WTC11 (cell line): ENCODE measurements around the gene TMEM250.

Experiments
- FOXJ3 ChIP-seq: sonication (generic); formaldehyde crosslinking; IDR thresholded peaks from 2 replicates; pipeline ENCODE4 v1.9.0; 2021; ENCODE audit warnings: missing genetic modification reagents, mild to moderate bottlenecking, borderline replicate concordance
- RORB ChIP-seq: fragments of 250-450 bp; sonication (Bioruptor Pico); IDR thresholded peaks from 2 replicates; pipeline ENCODE4 v1.9.0; 2021; ENCODE audit warnings: mild to moderate bottlenecking
- SP1 ChIP-seq: sonication (generic); formaldehyde crosslinking; conservative IDR thresholded peaks from 2 replicates; pipeline ENCODE4 v1.8.1; 2022; ENCODE audit warnings: missing genetic modification reagents
- TF ChIP-seq, protein P1 (sequence below): fragments of 200-600 bp; IDR thresholded peaks from 2 replicates; pipeline ENCODE4 v1.8.0; 2022; ENCODE audit warnings: antibody characterized with exemption
- TF ChIP-seq, protein P2 (sequence below): sonication (generic); formaldehyde crosslinking; conservative IDR thresholded peaks from 2 replicates; pipeline ENCODE4 v1.8.1; 2022; ENCODE audit warnings: mild to moderate bottlenecking, missing genetic modification reagents
- TF ChIP-seq, protein P3 (sequence below): sonication (generic); formaldehyde crosslinking; IDR thresholded peaks from 2 replicates; pipeline ENCODE4 v1.8.1; 2023; ENCODE audit warnings: mild to moderate bottlenecking, missing genetic modification reagents, moderate library complexity
- TF ChIP-seq, protein P4 (sequence below): sonication (generic); formaldehyde crosslinking; IDR thresholded peaks from 2 replicates; pipeline ENCODE4 v1.8.1; 2023; ENCODE audit warnings: mild to moderate bottlenecking, missing genetic modification reagents, moderate library complexity
- TF ChIP-seq, protein P5 (sequence below): sonication (generic); formaldehyde crosslinking; IDR thresholded peaks from 2 replicates; pipeline ENCODE4 v1.8.1; 2022; ENCODE audit warnings: low read depth, missing genetic modification reagents, borderline replicate concordance

DNA sequence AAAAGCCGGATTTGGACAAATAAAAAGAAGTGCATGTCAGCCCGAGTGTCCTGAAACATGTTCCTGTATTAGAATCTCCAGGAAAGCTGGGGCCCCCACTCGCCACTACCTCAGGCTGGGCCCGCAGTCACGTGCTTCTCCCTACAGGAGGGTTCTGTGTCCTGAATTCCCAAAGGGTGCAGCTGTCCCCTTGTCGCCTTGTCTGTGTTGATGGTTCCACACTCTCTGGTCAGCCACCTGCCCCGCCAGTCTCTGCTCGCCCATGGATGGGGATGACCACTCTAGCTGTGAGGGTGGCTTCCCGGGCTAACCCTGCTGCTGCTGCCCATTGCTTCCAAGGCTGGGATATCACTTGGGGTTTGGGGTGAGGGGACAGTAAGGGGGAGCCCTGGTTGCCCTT, 3.1 kb upstream of the TMEM250 start:
- TF ChIP-seq, protein P1, sequence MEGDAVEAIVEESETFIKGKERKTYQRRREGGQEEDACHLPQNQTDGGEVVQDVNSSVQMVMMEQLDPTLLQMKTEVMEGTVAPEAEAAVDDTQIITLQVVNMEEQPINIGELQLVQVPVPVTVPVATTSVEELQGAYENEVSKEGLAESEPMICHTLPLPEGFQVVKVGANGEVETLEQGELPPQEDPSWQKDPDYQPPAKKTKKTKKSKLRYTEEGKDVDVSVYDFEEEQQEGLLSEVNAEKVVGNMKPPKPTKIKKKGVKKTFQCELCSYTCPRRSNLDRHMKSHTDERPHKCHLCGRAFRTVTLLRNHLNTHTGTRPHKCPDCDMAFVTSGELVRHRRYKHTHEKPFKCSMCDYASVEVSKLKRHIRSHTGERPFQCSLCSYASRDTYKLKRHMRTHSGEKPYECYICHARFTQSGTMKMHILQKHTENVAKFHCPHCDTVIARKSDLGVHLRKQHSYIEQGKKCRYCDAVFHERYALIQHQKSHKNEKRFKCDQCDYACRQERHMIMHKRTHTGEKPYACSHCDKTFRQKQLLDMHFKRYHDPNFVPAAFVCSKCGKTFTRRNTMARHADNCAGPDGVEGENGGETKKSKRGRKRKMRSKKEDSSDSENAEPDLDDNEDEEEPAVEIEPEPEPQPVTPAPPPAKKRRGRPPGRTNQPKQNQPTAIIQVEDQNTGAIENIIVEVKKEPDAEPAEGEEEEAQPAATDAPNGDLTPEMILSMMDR: no peak
- TF ChIP-seq, protein P2, sequence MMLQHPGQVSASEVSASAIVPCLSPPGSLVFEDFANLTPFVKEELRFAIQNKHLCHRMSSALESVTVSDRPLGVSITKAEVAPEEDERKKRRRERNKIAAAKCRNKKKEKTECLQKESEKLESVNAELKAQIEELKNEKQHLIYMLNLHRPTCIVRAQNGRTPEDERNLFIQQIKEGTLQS: no peak
- no peak for TF ChIP-seq SP1 (CRISPR knock-in tag)
- TF ChIP-seq, protein P3, sequence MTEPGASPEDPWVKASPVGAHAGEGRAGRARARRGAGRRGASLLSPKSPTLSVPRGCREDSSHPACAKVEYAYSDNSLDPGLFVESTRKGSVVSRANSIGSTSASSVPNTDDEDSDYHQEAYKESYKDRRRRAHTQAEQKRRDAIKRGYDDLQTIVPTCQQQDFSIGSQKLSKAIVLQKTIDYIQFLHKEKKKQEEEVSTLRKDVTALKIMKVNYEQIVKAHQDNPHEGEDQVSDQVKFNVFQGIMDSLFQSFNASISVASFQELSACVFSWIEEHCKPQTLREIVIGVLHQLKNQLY (CRISPR knock-in tag): no peak
- TF ChIP-seq, protein P4, sequence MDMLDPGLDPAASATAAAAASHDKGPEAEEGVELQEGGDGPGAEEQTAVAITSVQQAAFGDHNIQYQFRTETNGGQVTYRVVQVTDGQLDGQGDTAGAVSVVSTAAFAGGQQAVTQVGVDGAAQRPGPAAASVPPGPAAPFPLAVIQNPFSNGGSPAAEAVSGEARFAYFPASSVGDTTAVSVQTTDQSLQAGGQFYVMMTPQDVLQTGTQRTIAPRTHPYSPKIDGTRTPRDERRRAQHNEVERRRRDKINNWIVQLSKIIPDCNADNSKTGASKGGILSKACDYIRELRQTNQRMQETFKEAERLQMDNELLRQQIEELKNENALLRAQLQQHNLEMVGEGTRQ (CRISPR knock-in tag): no peak
- no peak for TF ChIP-seq RORB (CRISPR knock-in tag)
- TF ChIP-seq FOXJ3 (CRISPR knock-in tag): no peak
- TF ChIP-seq, protein P5, sequence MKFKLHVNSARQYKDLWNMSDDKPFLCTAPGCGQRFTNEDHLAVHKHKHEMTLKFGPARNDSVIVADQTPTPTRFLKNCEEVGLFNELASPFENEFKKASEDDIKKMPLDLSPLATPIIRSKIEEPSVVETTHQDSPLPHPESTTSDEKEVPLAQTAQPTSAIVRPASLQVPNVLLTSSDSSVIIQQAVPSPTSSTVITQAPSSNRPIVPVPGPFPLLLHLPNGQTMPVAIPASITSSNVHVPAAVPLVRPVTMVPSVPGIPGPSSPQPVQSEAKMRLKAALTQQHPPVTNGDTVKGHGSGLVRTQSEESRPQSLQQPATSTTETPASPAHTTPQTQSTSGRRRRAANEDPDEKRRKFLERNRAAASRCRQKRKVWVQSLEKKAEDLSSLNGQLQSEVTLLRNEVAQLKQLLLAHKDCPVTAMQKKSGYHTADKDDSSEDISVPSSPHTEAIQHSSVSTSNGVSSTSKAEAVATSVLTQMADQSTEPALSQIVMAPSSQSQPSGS (CRISPR knock-in tag): no peak
